K562 (cell line): ENCODE results near the gene TMEM132D. TPM values are rescaled to one million over a fixed set of nuclear protein-coding genes. Genes with fewer than 3 reads are reported as not detected.

Experiments used
- CHD2 ChIP-seq: IDR thresholded peaks from 2 replicates; pipeline ENCODE4 v1.6.1; 2011; ENCODE audit warnings: low read depth, low read length
- DPF2 ChIP-seq: fragments of 450-650 bp; IDR thresholded peaks from 2 replicates; pipeline ENCODE4 v1.6.1; 2016
- ELF2 ChIP-seq: fragments of 250-450 bp; sonication (Bioruptor Pico); IDR thresholded peaks from 2 replicates; pipeline ENCODE4 v1.5.0; 2021; ENCODE audit warnings: mild to moderate bottlenecking
- HMG20B ChIP-seq: fragments of 250-450 bp; sonication (Bioruptor Pico); IDR thresholded peaks from 2 replicates; pipeline ENCODE4 v1.5.0; 2021; ENCODE audit warnings: mild to moderate bottlenecking
- KDM5B ChIP-seq: fragments of 200-600 bp; sonication (generic); IDR thresholded peaks from 2 replicates; pipeline ENCODE4 v1.6.1; 2012; ENCODE audit warnings: low read depth, mild to moderate bottlenecking, moderate library complexity, low read length, control low read depth, inconsistent platforms; ENCODE audit not compliant: insufficient replicate concordance
- PHF20 ChIP-seq: fragments of 450-650 bp; IDR thresholded peaks from 2 replicates; pipeline ENCODE4 v1.6.1; 2018; ENCODE audit not compliant: partially characterized antibody
- ZNF263 ChIP-seq: sonication (generic); formaldehyde crosslinking; IDR thresholded peaks from 2 replicates; pipeline ENCODE4 v1.8.0; 2022; ENCODE audit warnings: mild to moderate bottlenecking, missing genetic modification reagents, borderline replicate concordance
- ZNF586 ChIP-seq: fragments of 450-650 bp; formaldehyde crosslinking; conservative IDR thresholded peaks from 2 replicates; pipeline ENCODE4 v1.4.0; 2020; ENCODE audit warnings: mild to moderate bottlenecking, moderate library complexity
- polyA plus RNA-seq, 8 experiments: library from polyadenylated mRNA; depleted of rRNA in 4 of 8; stranded (reverse) in 5 of 8; unstranded in 3 of 8; fragments of >200 nt; fragmentation: Nextera tagmentation in 2 of 8; fragmentation: Illumina TruSeq in 1 of 8; extraction: Ambion mirVana in 2 of 8; extraction: Trizol in 1 of 8; gene quantifications; 2 replicates each; pipeline versions ENCODE4 v1.2.1 to v1.2.3, GENCODE V29; 2011 to 2014; ENCODE audit warnings: inconsistent platforms in 1 of 8, missing spikeins in 1 of 8
- total RNA-seq, 7 experiments: library from RNA; depleted of rRNA in 6 of 7; stranded (reverse); fragments of >200 nt in 6 of 7; fragmentation: Illumina TruSeq in 2 of 7; extraction: Trizol in 2 of 7; gene quantifications; 2 replicates each; pipeline versions ENCODE4 v1.2.1 to v1.2.3, GENCODE V29; 2011 to 2021; ENCODE audit warnings: low replicate concordance in 1 of 7
- TF ChIP-seq, protein P1 (sequence below): fragments of 450-650 bp; IDR thresholded peaks from 2 replicates; pipeline ENCODE4 v1.6.1; 2016
- TF ChIP-seq, protein P2 (sequence below): fragments of 250-450 bp; sonication (Bioruptor Pico); IDR thresholded peaks from 2 replicates; pipeline ENCODE4 v1.9.0; 2021; ENCODE audit warnings: mild to moderate bottlenecking
- TF ChIP-seq, protein P3 (sequence below): fragments of 250-450 bp; sonication (Bioruptor Pico); IDR thresholded peaks from 2 replicates; pipeline ENCODE4 v1.4.0; 2020; ENCODE audit warnings: mild to moderate bottlenecking, moderate library complexity

Gene TMEM132D
- total and polyA plus RNA-seq, 9 of the 15 experiments (the other 6 are each of a cell fraction or from before 2014, with no cell fraction given) = not detected

DNA sequence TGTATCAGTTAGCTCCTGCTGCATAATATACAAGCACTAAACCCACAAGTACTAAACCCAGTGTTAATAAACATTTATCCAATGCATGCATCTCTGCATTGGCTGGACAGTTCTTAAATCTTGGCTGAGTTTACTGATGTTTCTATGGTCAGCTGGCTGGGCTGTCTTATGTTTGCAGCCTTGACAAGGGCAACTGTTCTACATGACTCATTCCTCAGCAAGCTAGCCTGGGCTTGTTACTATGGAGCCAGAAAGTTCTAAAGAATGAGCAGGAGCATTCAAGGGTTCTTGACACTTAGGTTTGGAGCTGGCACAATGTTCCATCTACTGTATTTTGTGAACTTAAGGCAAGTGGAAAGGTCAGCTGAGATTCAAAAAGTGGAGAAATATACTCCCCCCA lies 851.5 kb downstream of the TMEM132D start (continued):
- TF ChIP-seq, protein P1, sequence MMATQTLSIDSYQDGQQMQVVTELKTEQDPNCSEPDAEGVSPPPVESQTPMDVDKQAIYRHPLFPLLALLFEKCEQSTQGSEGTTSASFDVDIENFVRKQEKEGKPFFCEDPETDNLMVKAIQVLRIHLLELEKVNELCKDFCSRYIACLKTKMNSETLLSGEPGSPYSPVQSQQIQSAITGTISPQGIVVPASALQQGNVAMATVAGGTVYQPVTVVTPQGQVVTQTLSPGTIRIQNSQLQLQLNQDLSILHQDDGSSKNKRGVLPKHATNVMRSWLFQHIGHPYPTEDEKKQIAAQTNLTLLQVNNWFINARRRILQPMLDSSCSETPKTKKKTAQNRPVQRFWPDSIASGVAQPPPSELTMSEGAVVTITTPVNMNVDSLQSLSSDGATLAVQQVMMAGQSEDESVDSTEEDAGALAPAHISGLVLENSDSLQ = no peak
- TF ChIP-seq KDM5B = no peak
- TF ChIP-seq DPF2 = no peak
- TF ChIP-seq HMG20B (CRISPR knock-in tag) = no peak
- no peak for TF ChIP-seq ZNF586 (CRISPR knock-in tag)
- TF ChIP-seq, protein P2, sequence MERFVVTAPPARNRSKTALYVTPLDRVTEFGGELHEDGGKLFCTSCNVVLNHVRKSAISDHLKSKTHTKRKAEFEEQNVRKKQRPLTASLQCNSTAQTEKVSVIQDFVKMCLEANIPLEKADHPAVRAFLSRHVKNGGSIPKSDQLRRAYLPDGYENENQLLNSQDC = no peak
- no peak for TF ChIP-seq CHD2
- no peak for TF ChIP-seq PHF20
- TF ChIP-seq, protein P3, sequence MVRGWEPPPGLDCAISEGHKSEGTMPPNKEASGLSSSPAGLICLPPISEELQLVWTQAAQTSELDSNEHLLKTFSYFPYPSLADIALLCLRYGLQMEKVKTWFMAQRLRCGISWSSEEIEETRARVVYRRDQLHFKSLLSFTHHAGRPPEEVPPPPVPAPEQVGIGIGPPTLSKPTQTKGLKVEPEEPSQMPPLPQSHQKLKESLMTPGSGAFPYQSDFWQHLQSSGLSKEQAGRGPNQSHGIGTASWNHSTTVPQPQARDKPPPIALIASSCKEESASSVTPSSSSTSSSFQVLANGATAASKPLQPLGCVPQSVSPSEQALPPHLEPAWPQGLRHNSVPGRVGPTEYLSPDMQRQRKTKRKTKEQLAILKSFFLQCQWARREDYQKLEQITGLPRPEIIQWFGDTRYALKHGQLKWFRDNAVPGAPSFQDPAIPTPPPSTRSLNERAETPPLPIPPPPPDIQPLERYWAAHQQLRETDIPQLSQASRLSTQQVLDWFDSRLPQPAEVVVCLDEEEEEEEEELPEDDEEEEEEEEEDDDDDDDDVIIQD (CRISPR knock-in tag) = no peak
- TF ChIP-seq ELF2 (CRISPR knock-in tag) = no peak
- TF ChIP-seq ZNF263 (CRISPR knock-in tag) = no peak
